Germinal center (tissue), 1 donor: Measurements from ENCODE around the gene FUT9.
"Not testable (repeated sequence)": the region's sequence is repeated elsewhere in the genome, so short reads cannot be mapped to it uniquely, and the experiment has no call there.

Experiments used
- DNase-seq: peaks from one replicate; pipeline ENCODE4 v3.0.0; 2012; ENCODE audit warnings: mixed read lengths, low spot score

Gene FUT9

DNA sequence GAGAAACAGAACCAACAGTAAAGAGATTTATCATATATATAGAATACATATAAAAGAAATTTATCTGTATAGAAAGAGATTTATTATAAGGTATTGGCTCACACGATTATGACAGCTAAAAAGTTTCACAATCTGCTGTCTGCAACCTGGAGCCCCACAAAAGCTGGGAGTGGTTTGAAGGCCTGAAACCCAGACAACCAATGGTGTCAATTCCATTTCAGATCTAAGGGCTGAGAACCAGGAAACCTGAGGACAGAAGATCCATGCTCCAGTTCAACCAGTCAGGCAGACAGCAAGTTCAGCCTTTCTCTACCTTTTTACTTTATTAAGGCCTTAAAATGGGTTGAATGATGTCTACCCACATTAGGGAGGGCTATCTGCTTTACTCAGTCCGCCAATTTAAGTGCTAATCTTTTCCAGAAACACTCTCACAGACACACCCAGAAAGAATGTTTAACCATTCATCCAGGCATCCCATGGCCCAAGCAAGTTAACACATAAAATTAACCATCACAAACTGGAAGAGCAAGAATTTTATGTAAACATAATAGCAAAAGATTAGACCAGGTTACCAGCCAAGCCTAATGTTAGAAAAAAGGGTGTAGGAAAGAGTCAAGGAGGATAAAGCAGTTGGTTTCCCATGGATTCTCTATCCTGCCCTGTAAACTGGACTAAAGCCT, 170.9 kb downstream of the FUT9 start:
- DNase-seq = no peak

DNA sequence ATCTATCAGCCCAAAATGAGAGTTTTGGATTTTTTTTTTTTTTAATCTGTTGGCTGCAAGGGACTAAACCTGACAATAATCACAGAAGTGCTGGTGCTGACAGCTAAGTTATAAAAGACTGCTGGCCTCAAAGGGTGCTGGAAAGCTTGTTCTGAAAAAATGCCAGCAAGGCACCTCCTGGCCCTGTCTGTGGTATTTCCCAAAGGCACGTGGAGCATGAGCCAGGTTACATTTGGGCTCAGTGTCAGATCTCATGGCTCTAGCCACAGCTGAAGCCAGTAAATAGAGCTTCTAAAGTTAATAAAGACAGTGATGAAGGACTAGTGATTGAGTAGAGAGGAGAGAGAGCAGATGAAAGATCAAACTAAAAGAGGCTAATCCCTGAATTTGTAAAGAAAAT, 178.9 kb downstream of the FUT9 start:
- DNase-seq = no peak

DNA sequence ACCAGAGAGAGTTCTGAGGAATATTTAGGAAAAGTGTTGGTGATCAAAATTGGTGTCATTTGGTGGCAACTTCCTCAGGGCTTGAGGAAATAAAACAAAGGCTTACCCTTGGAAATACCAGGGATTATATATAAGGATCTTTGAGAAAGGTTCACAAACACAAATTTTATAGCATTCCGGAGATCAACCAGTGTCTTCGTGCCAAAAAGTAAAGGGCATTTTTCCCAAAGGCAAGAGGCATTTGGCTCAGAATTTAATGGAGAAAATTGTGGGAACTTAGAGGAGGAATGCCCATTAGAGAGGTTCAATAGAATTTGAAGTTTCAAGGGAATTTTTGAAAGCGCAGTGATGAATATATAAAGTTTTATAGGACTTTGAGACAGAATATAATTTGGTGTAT, 179.5 kb downstream of the FUT9 start:
- DNase-seq = no peak

DNA sequence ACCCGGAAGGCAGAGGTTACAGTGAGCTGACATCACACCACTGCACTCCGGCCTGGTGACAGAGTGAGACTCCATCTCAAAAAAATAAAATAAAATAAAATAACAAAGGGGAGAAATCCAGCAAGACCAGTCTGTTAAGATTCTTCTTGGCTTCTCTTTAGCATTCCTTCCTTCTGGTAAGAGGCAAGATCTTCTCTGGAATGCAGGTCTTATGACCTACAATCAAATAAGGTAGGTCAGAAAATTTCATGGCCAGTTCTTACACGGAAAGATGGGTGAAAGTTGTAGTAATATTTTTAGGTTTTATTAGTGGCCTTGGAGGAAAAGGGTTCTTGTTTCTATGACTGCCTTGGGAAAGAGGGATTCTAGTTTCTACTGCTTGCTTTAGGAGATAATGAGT, 180.9 kb downstream of the FUT9 start:
- no peak for DNase-seq

DNA sequence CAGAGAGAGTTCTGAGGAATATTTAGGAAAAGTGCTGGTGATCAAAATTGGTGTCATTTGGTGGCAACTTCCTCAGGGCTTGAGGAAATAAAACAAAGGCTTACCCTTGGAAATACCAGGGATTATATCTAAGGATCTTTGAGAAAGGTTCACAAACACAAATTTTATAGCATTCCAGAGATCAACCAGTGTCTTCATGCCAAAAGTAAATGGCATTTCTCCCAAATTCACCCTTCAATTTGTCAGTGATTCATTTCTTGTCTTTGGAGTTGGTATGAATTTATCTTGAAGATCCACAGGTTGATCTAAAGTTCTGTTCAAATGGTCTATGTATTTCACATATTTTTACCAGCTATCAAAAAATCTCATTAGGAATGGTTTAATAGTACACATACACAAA, 181.5 kb downstream of the FUT9 start:
- no peak for DNase-seq

DNA sequence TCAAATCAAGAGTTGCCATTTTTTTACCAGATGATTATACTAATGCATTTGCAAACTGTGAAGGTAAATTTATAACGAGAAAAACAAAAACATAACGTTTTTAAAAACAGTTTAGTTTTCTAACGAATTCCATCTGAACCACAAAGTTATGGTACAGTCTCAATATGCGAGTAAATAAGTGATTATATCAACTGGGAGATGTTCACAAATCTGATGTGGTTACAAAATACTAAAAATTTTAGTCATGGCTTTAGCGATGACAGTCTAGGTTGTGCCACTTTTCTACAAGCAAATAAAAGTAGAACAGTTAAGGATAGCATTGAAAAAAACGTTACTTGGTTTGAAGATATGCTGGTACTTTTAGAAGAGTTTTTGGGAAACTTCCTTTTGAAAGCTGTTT, 186.8 kb downstream of the FUT9 start:
- DNase-seq = no peak

DNA sequence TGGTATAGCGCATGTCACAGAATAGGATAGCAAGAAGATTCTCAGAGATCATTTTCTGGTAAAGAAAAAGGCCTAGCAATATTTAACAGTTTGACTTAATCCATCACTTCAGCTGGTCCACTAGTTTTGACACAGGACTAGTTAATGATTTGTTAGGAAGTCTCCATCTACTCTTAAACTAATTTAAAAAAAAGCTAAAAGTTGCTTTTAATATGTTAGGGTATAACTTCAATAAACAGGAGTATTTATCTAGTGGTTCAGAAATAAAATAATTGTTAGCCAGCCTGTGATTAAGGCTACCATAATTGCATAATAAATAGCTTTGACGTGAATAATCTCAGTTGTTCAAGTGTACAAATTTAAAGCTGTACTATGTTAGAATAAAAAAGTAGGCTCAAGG, 195.6 kb downstream of the FUT9 start:
- DNase-seq = no peak

DNA sequence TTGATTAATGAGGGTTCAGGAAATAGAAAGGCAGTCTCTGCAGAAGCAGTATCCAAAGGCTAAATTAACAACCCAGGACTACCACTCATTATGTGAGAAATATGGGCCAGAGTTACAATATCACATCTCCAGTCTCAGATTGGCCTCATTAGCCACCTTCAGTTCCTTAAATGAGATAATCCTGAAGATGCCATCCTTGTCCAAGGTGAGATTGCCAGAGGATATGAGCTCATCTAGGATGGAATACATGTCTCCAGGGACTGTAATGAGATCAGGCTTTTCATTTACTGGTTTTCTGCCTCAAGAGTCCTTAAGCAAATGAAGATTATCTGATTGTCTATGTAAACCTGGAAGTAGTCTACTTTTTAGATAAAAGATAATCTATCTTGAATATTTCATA, 196.3 kb downstream of the FUT9 start:
- no peak for DNase-seq

DNA sequence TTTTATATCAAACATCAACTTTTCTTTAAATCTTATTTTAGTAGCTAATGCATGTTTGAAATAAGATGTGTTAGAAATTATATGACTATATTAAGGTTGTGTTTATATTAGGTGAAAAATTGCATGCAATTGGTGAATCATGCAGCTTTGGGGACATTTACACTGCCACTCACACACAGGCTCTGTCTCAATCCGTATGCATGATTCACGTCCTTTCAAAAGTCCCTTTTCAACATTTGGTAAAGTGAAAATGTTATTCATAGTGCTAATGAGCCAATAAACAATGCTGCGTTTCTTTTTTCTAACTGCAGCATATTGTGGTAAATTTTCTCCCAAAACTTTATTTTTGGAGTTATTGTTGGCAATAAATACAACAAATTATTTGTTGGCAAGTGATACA, 198.0 kb downstream of the FUT9 start:
- DNase-seq = no peak

DNA sequence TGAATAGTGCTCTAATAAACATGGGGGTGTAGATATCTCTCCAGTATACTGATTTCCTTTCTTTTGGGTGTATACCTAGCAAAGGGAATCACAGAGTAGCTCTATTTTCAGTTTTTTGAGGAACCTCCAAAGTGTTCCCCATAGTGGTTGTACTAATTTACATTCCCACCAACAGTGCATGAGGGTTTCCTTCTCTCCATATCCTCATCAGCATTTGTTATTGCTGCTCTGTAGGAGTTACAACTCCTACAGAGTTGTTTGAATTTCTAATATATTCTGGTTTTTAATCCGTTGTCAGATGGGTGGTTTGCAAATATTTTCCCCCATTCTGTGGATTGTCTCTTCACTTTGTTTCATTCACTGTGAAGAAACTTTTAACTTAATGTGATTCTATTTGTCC, 207.9 kb downstream of the FUT9 start:
- no peak for DNase-seq

DNA sequence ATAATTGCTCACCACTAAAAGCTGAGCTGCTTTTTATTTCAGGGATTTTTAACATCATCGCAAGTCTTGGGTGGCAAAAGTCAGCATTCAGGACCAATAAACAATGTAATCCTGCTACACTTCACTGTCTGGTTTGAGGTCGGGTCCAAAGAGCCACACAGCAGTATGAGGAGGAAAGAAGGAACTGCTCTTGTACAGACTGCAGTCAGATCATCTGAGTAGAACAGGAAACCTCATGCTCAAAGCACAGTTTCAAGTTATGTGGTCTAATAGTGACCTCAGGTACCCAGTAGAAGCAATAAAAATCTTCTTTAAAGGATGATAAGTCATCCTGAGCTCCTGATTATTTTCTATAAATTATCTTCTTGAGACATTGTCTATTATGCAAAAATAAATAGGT, 211.4 kb downstream of the FUT9 start:
- no peak for DNase-seq

DNA sequence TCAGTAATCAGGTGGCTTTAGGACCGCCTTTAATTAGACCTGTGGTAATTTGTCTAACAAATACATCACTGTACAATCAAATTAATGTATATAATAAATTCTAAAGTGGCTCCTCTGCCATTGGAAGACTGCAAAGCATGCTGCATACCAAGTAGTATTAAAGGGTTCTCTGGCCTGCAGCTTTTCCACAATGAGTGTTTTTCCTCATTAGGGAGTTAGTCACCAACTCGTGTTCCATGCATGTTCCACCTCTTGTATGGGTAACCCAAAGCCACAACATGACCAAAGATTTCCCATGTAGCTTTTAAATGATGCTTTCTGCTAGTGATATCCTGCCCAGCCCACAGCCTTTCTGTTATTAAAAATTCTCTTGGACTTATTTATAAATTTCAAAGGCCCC, 218.7 kb downstream of the FUT9 start:
- DNase-seq = no peak

DNA sequence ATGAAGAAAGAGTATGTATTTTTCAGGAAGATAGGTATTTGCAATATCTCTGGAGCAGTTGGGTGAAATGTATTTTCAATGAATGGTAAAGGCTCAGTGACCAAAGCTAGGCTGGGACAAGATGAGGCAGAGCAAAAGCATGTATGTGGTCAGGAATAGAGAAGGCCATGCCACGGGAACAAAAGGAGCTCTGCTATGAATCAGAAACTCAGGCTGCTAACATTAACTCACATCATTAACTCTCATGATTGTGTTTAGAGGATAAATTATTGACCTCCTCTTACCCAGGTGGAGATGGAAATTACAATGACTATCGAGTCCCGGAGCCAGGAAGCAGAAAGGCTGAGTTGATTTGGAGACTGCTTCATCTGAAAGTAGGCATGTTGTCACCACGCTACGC, 220.2 kb downstream of the FUT9 start:
- no peak for DNase-seq

DNA sequence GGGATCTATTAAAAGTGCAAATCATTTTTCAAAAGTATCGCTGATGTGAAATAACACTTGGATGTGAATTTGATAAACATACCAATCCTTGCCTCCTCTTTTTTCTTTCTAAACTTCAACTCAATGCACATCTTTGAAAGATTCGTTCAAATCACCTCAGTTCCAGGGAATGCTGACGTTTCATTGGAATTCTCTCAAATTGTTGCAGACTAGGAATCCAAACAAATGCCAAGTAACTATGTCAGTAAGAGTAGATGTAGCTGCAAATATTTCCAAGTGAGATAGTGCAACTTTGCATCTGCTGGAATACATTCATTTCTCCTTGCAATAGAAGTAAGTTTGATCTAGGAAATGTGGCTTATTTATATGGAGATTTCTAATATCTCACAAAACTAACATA, 220.7 kb downstream of the FUT9 start:
- DNase-seq = no peak

DNA sequence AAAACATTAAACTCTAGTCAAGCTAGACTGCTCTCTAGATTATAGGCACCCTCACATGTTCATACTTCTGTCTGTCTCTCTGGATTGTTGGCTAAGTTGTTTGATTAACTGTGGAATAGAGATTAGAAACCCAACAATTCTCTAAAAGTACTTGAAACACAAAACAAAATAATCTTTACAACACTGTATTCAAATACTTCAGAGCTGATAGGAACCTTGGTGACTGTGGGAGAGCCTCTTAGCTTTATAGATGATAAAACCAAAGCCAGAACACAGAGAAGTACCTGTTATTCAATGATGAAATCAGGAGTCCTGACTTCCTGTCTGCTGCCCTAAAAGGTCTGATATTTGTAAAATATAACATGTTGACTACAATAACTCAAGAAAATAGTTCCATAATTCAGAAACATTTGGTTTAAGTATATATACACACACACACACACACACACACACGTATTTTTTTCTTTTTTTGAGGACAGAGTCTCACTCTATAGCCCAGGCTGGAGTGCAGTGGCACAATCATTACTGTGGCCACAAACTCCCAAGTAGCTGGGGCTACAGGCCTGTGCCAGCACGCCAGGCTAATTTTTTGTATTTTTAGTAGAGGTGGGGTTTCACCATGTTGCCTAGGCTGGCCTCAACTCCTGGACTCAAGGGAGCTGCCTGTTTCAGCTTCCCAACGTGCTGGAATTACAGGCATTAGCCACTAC, 222.0 kb downstream of the FUT9 start:
- DNase-seq = no peak

DNA sequence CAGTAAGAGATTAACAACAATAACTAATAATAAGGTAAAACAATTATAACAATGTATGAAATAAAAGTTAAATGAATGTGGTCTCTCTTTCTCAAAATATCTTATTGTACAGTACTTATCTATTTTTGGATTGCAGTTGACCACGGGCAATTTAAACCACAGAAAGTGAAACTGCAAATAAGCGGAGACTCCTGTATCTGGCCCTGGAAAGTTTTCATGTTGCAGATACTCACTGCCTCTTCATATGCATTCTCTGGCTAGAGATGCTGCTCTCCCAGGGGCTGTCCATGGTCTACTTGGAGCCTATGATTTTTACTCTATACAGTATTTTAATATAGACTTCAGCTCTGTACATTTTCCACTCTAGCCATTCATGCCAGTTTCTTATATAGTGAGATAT, 230.8 kb downstream of the FUT9 start:
- DNase-seq = no peak

DNA sequence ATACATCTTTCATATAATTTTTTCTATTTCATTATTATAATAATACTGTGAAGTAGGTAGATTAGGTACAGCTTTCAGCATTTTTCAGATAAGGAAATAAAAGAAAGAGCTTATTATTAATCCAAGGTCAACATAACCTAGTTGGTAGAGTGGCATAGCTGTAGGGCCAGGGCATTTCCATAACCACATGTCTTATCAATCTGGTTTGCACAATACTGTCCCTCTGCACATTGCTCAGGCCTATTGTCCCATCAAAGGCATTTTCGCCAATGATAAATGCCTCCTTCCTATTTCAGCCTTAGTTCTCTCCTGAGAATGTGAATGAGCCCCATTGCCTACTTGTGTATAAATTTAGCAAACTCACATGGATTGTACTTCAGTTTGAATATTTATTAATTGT, 234.0 kb downstream of the FUT9 start:
- no peak for DNase-seq

DNA sequence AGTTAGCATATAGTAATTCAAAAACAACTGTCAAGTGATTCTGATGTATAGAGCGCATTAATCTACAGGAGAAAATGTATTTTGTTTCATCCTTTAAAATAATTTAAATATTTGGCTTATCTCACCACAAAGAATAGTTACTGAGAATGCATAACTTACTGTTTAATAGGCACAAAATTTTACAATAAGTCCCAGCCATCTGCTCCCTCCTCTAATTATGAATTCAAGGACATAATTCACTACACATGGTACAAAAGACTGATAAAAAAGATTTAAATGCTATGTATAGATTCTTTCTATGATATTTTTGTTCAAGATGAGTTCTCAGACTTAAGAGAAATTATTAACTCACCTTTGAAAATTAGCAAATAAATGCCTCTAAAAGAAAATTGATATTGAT, 242.0 kb downstream of the FUT9 start:
- no peak for DNase-seq

DNA sequence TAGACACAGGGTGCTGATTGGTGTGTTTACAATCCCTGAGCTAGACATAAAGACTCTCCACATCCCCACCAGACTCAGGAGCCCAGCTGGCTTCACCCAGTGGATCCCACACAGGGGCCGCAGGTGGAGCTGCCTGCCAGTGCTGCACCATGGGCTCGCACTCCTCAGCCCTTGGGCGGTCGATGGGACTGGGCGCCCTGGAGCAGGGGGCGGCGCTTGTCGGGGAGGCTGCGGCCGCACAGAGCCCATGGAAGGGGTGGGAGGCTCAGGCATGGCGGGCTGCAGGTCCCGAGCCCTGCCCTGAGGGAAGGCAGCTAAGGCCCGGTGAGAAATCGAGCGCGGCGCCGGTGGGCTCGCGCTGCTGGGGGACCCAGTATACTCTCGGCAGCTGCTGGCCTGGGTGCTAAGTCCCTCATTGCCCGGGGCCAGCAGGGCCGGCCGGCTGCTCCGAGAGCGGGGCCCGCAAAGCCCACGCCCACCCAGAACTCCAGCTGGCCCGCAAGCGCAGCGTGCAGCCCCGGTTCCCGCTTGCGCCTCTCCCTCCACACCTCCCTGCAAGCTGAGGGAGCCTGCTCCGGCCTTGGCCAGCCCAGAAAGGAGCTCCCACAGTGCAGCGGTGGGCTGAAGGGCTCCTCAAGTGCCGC, 245.1 kb downstream of the FUT9 start:
- DNase-seq = not testable (repeated sequence)
